CD8-positive, alpha-beta memory T cell (primary cell): ENCODE measurements around the gene PATJ. TPM values are rescaled to one million over a fixed set of nuclear protein-coding genes. Genes with fewer than 3 reads are reported as not detected.

Experiments used
- CTCF ChIA-PET: fragments of 350-600 bp; sonication (Branson Sonifier 250); formaldehyde crosslinking; loops from one replicate; lab custom pipeline; 2021; ENCODE audit warnings: antibody characterized with exemption; lab: Charles Lee
- POLR2A ChIA-PET: fragments of 350-600 bp; sonication (Branson Sonifier 250); formaldehyde crosslinking; loops from one replicate; lab custom pipeline; 2021; ENCODE audit warnings: antibody characterized with exemption; lab: Charles Lee
- DNase-seq, 5 donors: peaks; one replicate each; pipeline versions ENCODE4 v3.0.0 to v3.0.0-alpha.2; 2020 to 2022; ENCODE audit warnings: mixed read lengths in 1 of 5
- H3K27ac ChIP-seq: one replicate; pipeline ENCODE4 v1.7.0; 2013; ENCODE audit warnings: low read depth, mild to moderate bottlenecking, low read length, moderate library complexity
- H3K27me3 ChIP-seq: 2 replicates; pipeline ENCODE4 v1.7.0; 2013; ENCODE audit warnings: low read length, mild to moderate bottlenecking; ENCODE audit not compliant: insufficient read depth, poor library complexity, severe bottlenecking
- H3K36me3 ChIP-seq: 2 replicates; pipeline ENCODE4 v1.7.0; 2013; ENCODE audit warnings: mild to moderate bottlenecking, low read length, moderate library complexity; ENCODE audit not compliant: insufficient read depth
- H3K4me1 ChIP-seq: 2 replicates; pipeline ENCODE4 v1.7.0; 2013; ENCODE audit warnings: mild to moderate bottlenecking, low read length, moderate library complexity; ENCODE audit not compliant: insufficient read depth
- H3K4me3 ChIP-seq: 2 replicates; pipeline ENCODE4 v1.7.0; 2013; ENCODE audit warnings: mild to moderate bottlenecking, low read length
- H3K9me3 ChIP-seq: 2 replicates; pipeline ENCODE4 v1.7.0; 2013; ENCODE audit warnings: mild to moderate bottlenecking, low read length
- H3K27ac Mint-ChIP-seq, 8 donors: one replicate each; pipeline ENCODE4 v1.8.0; 2020 to 2021; ENCODE audit warnings: mixed read lengths in 8 of 8, mild to moderate bottlenecking in 6 of 8, inconsistent platforms in 3 of 8, moderate library complexity in 3 of 8
- H3K27me3 Mint-ChIP-seq, 2 donors: one replicate each; pipeline ENCODE4 v1.8.0; 2020 to 2021; ENCODE audit warnings: mixed read lengths in 2 of 2, mild to moderate bottlenecking in 1 of 2, moderate library complexity in 1 of 2
- H3K36me3 Mint-ChIP-seq, 3 donors: one replicate each; pipeline ENCODE4 v1.8.0; 2020 to 2021; ENCODE audit warnings: mixed read lengths in 3 of 3, inconsistent platforms in 1 of 3, mild to moderate bottlenecking in 1 of 3
- H3K4me1 Mint-ChIP-seq, 3 donors: one replicate each; pipeline ENCODE4 v1.8.0; 2020 to 2021; ENCODE audit warnings: mixed read lengths in 3 of 3, inconsistent platforms in 1 of 3, mild to moderate bottlenecking in 1 of 3
- H3K4me3 Mint-ChIP-seq, 7 donors: one replicate each; pipeline ENCODE4 v1.8.0; 2020 to 2021; ENCODE audit warnings: mixed read lengths in 7 of 7, mild to moderate bottlenecking in 6 of 7, moderate library complexity in 4 of 7, inconsistent platforms in 2 of 7
- H3K9me3 Mint-ChIP-seq, 5 donors: one replicate each; pipeline ENCODE4 v1.8.0; 2020 to 2022; ENCODE audit warnings: mixed read lengths in 5 of 5, mild to moderate bottlenecking in 3 of 5, moderate library complexity in 2 of 5, inconsistent platforms in 1 of 5
- polyA plus RNA-seq: library from polyadenylated mRNA; unstranded; fragments of 300-500 nt; fragmentation: Illumina TruSeq; gene quantifications from one replicate; pipeline ENCODE4 v1.2.3, GENCODE V29; 2021
- total RNA-seq, 2 experiments: library from RNA; stranded (reverse); gene quantifications; one replicate each; pipeline ENCODE4 v1.2.3, GENCODE V29; 2021

The PATJ gene
- total and polyA plus RNA-seq, 3 experiments from 2014 or later: 9.8 to 24.4 (median 10.3) TPM

- H3K4me1 Mint-ChIP-seq: no peaks in the 10 kb centered on the region
- Histone ChIP-seq H3K27me3 (no peaks in the 10 kb centered on the region), H3K4me1 (no peaks in the 10 kb centered on the region), H3K27ac (no peak overlapping the region), H3K4me3 (no peak overlapping the region), H3K36me3 (no peaks in the 10 kb centered on the region), H3K9me3 (no peaks in the 10 kb centered on the region)
- H3K27me3 Mint-ChIP-seq: peaks cover 0 to 3% of the 10 kb centered on the region in 2 donors
- H3K9me3 Mint-ChIP-seq: no peaks in the 10 kb centered on the region
- CTCF ChIA-PET: no interaction called here
- H3K36me3 Mint-ChIP-seq: no peaks in the 10 kb centered on the region
- no peak overlapping the region for H3K27ac Mint-ChIP-seq
- POLR2A ChIA-PET: no interaction called here
- no peak overlapping the region for H3K4me3 Mint-ChIP-seq
- DNase-seq: no peak
Observed at GRCh38 chr1:62185677-62186076, 443.4 kb downstream of the PATJ start.

GRCh38 chr1:62187548-62187947 is 445.3 kb downstream of the PATJ start:
- no peaks in the 10 kb centered on the region for H3K36me3 Mint-ChIP-seq
- Histone ChIP-seq H3K4me3 (no peak overlapping the region), H3K36me3 (no peaks in the 10 kb centered on the region), H3K4me1 (no peaks in the 10 kb centered on the region), H3K27me3 (no peaks in the 10 kb centered on the region), H3K9me3 (no peaks in the 10 kb centered on the region), H3K27ac (no peak overlapping the region)
- H3K4me1 Mint-ChIP-seq: no peaks in the 10 kb centered on the region
- H3K27me3 Mint-ChIP-seq: peaks cover 0 to 3% of the 10 kb centered on the region in 2 donors
- H3K27ac Mint-ChIP-seq: no peak overlapping the region
- H3K4me3 Mint-ChIP-seq: no peak overlapping the region
- ChIA-PET POLR2A (no interaction called here), CTCF (no interaction called here)
- H3K9me3 Mint-ChIP-seq: no peaks in the 10 kb centered on the region
- DNase-seq: no peak

- no peaks in the 10 kb centered on the region for H3K4me1 Mint-ChIP-seq
- ChIA-PET POLR2A (no interaction called here), CTCF (no interaction called here)
- Histone ChIP-seq H3K9me3 (no peaks in the 10 kb centered on the region), H3K27ac (no peak overlapping the region), H3K4me1 (no peaks in the 10 kb centered on the region), H3K36me3 (no peaks in the 10 kb centered on the region), H3K27me3 (no peaks in the 10 kb centered on the region), H3K4me3 (no peak overlapping the region)
- H3K27me3 Mint-ChIP-seq: peaks cover 2 to 9% of the 10 kb centered on the region in 2 donors
- H3K27ac Mint-ChIP-seq: no peak overlapping the region
- H3K9me3 Mint-ChIP-seq: no peaks in the 10 kb centered on the region
- no peak for DNase-seq
- H3K36me3 Mint-ChIP-seq: no peaks in the 10 kb centered on the region
- H3K4me3 Mint-ChIP-seq: no peak overlapping the region
Observed at GRCh38 chr1:62188111-62188510, 445.8 kb downstream of the PATJ start.

- no peak within 1 kb of the TSS for H3K27ac Mint-ChIP-seq
- no peaks in the 10 kb centered on the region for H3K9me3 ChIP-seq
- H3K36me3 Mint-ChIP-seq: peaks cover 0 to 4% (median 0%) of the 10 kb centered on the region in 3 donors
- H3K4me3 ChIP-seq: no peak within 1 kb of the TSS
- H3K4me1 Mint-ChIP-seq: peaks cover 0 to 6% (median 5%) of the 10 kb centered on the region in 3 donors
- H3K27me3 Mint-ChIP-seq: peaks cover 33 to 39% of the 10 kb centered on the region in 2 donors
- no peak within 1 kb of the TSS for H3K27ac ChIP-seq
- DNase-seq: no peak
- ChIA-PET POLR2A (no interaction called here), CTCF (no interaction called here)
- no peak within 1 kb of the TSS for H3K4me3 Mint-ChIP-seq
- no peaks in the 10 kb centered on the region for H3K27me3 ChIP-seq
- no peaks in the 10 kb centered on the region for H3K4me1 ChIP-seq
- no peaks in the 10 kb centered on the region for H3K36me3 ChIP-seq
- H3K9me3 Mint-ChIP-seq: peaks cover 0 to 3% (median 0%) of the 10 kb centered on the region in 5 donors
Observed at GRCh38 chr1:62194651-62195544, 452.6 kb downstream of the PATJ start, which contains the start of gene L1TD1. Gene L1TD1 (plus strand): TSS chr1:62194849. CDS start chr1:62206629, 11,780 bp downstream.

DNA sequence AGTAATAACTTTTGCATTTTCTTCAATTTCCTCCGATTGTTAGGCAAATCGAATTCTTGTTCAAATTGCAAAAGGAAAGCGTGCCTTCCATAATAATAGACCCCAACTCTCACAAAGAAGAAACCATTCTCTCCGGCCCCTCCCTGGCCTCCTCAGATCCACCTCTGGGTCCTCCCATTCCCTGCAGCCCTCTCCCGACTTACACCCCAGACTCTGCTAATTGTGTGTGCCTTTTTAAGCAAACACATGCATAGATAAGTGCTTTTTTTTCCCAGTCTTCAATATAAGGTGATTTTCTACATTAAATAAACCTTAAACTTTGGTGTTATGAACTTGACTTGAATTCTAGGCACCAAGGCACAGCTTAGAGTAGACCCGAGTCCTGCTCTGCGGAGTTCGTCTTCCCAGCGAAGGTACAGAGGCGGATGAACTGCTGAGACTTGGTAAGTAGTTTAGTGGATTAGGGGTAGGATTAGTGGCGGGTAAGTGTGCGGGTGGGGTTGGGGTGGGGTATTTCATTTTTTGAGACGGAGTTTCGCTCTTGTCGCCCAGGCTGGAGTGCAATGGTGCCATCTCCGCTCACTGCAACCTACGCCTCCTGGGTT is 453.9 kb downstream of the PATJ start:
- Histone ChIP-seq H3K4me3 (no peak overlapping the region), H3K27me3 (no peaks in the 10 kb centered on the region), H3K4me1 (no peaks in the 10 kb centered on the region), H3K9me3 (no peaks in the 10 kb centered on the region), H3K36me3 (no peaks in the 10 kb centered on the region), H3K27ac (no peak overlapping the region)
- Mint-ChIP-seq H3K36me3 (peaks cover 0 to 4% (median 0%) of the 10 kb centered on the region in 3 donors), H3K27ac (no peak overlapping the region), H3K4me1 (peaks cover 0 to 6% (median 5%) of the 10 kb centered on the region in 3 donors), H3K9me3 (peaks cover 0 to 3% (median 0%) of the 10 kb centered on the region in 5 donors), H3K27me3 (peaks cover 33 to 39% of the 10 kb centered on the region in 2 donors), H3K4me3 (no peak overlapping the region)
- ChIA-PET POLR2A (no interaction called here), CTCF (no interaction called here)
- no peak for DNase-seq

- no peak for DNase-seq
- no peak overlapping the region for H3K27ac ChIP-seq
- POLR2A ChIA-PET: no interaction called here
- CTCF ChIA-PET: no interaction called here
- Mint-ChIP-seq H3K27me3 (peaks cover 29 to 32% of the 10 kb centered on the region in 2 donors), H3K4me3 (no peak overlapping the region), H3K9me3 (peaks cover 0 to 3% (median 0%) of the 10 kb centered on the region in 5 donors), H3K36me3 (peaks cover 0 to 4% (median 0%) of the 10 kb centered on the region in 3 donors), H3K4me1 (peaks cover 0 to 6% (median 5%) of the 10 kb centered on the region in 3 donors), H3K27ac (no peak overlapping the region)
- no peaks in the 10 kb centered on the region for H3K36me3 ChIP-seq
- no peak overlapping the region for H3K4me3 ChIP-seq
- H3K27me3 ChIP-seq: no peaks in the 10 kb centered on the region
- no peaks in the 10 kb centered on the region for H3K4me1 ChIP-seq
- no peaks in the 10 kb centered on the region for H3K9me3 ChIP-seq
Observed at GRCh38 chr1:62198069-62198780, 455.9 kb downstream of the PATJ start.

- ChIA-PET CTCF (no interaction called here), POLR2A (no interaction called here)
- Histone ChIP-seq H3K9me3 (no peaks in the 10 kb centered on the region), H3K27ac (no peak overlapping the region), H3K36me3 (no peaks in the 10 kb centered on the region), H3K4me3 (no peak overlapping the region), H3K27me3 (no peaks in the 10 kb centered on the region), H3K4me1 (no peaks in the 10 kb centered on the region)
- peak overlapping the region in 1 of 8 donors; percentile 44 for H3K27ac Mint-ChIP-seq
- H3K36me3 Mint-ChIP-seq: peaks cover 0 to 4% (median 0%) of the 10 kb centered on the region in 3 donors
- H3K9me3 Mint-ChIP-seq: peaks cover 0 to 3% (median 0%) of the 10 kb centered on the region in 5 donors
- no peak overlapping the region for H3K4me3 Mint-ChIP-seq
- H3K27me3 Mint-ChIP-seq: peaks cover 24 to 27% of the 10 kb centered on the region in 2 donors
- no peak for DNase-seq
- H3K4me1 Mint-ChIP-seq: peaks cover 0 to 6% (median 5%) of the 10 kb centered on the region in 3 donors
Observed at GRCh38 chr1:62198781-62199125, 456.5 kb downstream of the PATJ start.
